Endodermal cell (in vitro differentiated cells): ENCODE data around the gene ID3. TPM values are rescaled to one million over a fixed set of nuclear protein-coding genes. Genes with fewer than 3 reads are reported as not detected.
A peak's percentile ranks its signal among the peaks of the same experiment; 100 is the strongest.

Experiments
- DNase-seq: peaks from one replicate; pipeline ENCODE4 v3.0.0-alpha.2; 2017
- H3K27ac ChIP-seq: 2 replicates; pipeline ENCODE4 v1.5.1; 2013; ENCODE audit warnings: mild to moderate bottlenecking, low read depth, low read length, moderate library complexity
- H3K27me3 ChIP-seq: 2 replicates; pipeline ENCODE4 v1.6.1; 2013; ENCODE audit warnings: mild to moderate bottlenecking, low read length, moderate library complexity; ENCODE audit not compliant: insufficient read depth, control insufficient read depth, poor library complexity, severe bottlenecking
- H3K36me3 ChIP-seq: 2 replicates; pipeline ENCODE4 v1.7.0; 2013; ENCODE audit warnings: mild to moderate bottlenecking, low read length, moderate library complexity; ENCODE audit not compliant: control insufficient read depth, insufficient read depth
- H3K4me1 ChIP-seq: one replicate; pipeline ENCODE4 v1.7.0; 2013; ENCODE audit warnings: low read length; ENCODE audit not compliant: control insufficient read depth, insufficient read depth
- H3K4me3 ChIP-seq: 2 replicates; pipeline ENCODE4 v1.5.1; 2013; ENCODE audit warnings: mild to moderate bottlenecking, low read length, moderate library complexity
- H3K9ac ChIP-seq: 2 replicates; pipeline ENCODE4 v1.6.1; 2013; ENCODE audit warnings: mild to moderate bottlenecking, low read length, moderate library complexity; ENCODE audit not compliant: poor library complexity, severe bottlenecking; ENCODE audit errors: extremely low read depth
- H3K9me3 ChIP-seq: 2 replicates; pipeline ENCODE4 v1.6.1; 2013; ENCODE audit warnings: mild to moderate bottlenecking, low read length, moderate library complexity; ENCODE audit not compliant: control insufficient read depth
- H3K27ac Mint-ChIP-seq: 2 replicates; pipeline ENCODE4 v1.8.0; 2020; ENCODE audit warnings: mixed read lengths
- H3K27me3 Mint-ChIP-seq: 2 replicates; pipeline ENCODE4 v1.8.0; 2021; ENCODE audit warnings: mild to moderate bottlenecking, mixed read lengths; ENCODE audit not compliant: insufficient read depth
- H3K36me3 Mint-ChIP-seq: 2 replicates; pipeline ENCODE4 v1.8.0; 2020; ENCODE audit warnings: low read depth, mixed read lengths
- H3K4me1 Mint-ChIP-seq: 2 replicates; pipeline ENCODE4 v1.8.0; 2020; ENCODE audit warnings: mixed read lengths
- H3K4me3 Mint-ChIP-seq: 2 replicates; pipeline ENCODE4 v1.8.0; 2020; ENCODE audit warnings: mild to moderate bottlenecking, moderate library complexity, mixed read lengths
- H3K9me3 Mint-ChIP-seq: 2 replicates; pipeline ENCODE4 v1.8.0; 2020; ENCODE audit warnings: mild to moderate bottlenecking, mixed read lengths
- WGBS, 2 experiments: methylation state at CpG; one replicate each; pipeline versions ENCODE4 v1.1.5 to v1.1.7; 2013; ENCODE audit warnings: missing lambda C conversion rate in 2 of 2, mixed read lengths in 1 of 2; ENCODE audit not compliant: insufficient coverage in 1 of 2, insufficient read length in 1 of 2; 5-methylcytosine and 5-hydroxymethylcytosine counted together
- total RNA-seq, 2 donors: library from RNA; stranded (reverse); fragmentation: NEBNext Ultra II Directional in 1 of 2; extraction: Animal tissue kit (Norgen Biotek cat#: 25700) in 1 of 2; gene quantifications; 2 replicates in 1 of 2; 3 replicates in 1 of 2; pipeline ENCODE4 v1.2.1, GENCODE V29; 2021
- TF ChIP-seq, protein P1 (sequence below): fragments of 200-600 bp; sonication (generic); conservative IDR thresholded peaks from 2 replicates; pipeline ENCODE4 v1.5.0; 2021; ENCODE audit warnings: antibody characterized with exemption, mild to moderate bottlenecking

Gene ID3
- total RNA-seq, 2 donors from 2014 or later: 281 to 338 TPM

DNA sequence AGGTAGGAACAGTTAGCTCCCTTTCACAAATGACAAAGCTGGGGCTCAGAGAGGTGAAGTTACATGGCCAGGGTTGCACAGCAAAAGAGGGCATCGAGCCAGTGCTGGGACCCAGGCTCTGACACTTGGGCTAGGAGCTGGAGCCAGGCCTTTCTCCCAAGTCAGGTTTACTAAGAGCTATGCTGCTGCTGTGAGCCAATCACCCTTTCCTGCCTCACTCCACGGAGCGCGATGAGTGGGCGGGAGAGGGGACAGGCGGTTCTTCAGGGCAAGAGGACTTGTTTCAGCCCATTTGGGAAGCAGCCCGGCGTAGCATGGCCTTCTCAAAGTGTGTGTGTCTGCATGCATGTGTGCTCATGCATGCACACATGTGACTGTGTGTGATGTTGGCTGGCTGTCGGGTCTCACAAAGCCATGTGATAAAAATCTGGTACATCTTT lies 10.6 kb downstream of the ID3 start:
- H3K9ac ChIP-seq: no peak overlapping the region
- no peaks in the 10 kb centered on the region for H3K9me3 ChIP-seq
- H3K36me3 Mint-ChIP-seq: no peaks in the 10 kb centered on the region
- H3K27ac Mint-ChIP-seq: no peak overlapping the region
- H3K27me3 Mint-ChIP-seq: no peaks in the 10 kb centered on the region
- H3K9me3 Mint-ChIP-seq: no peaks in the 10 kb centered on the region
- H3K27ac ChIP-seq: no peak overlapping the region
- H3K4me1 ChIP-seq: peaks cover under 1% of the 10 kb centered on the region
- peaks cover 25% of the 10 kb centered on the region for H3K4me1 Mint-ChIP-seq
- H3K4me3 ChIP-seq: no peak overlapping the region
- no peaks in the 10 kb centered on the region for H3K27me3 ChIP-seq
- peak; percentile 78 for DNase-seq
- TF ChIP-seq, protein P1, sequence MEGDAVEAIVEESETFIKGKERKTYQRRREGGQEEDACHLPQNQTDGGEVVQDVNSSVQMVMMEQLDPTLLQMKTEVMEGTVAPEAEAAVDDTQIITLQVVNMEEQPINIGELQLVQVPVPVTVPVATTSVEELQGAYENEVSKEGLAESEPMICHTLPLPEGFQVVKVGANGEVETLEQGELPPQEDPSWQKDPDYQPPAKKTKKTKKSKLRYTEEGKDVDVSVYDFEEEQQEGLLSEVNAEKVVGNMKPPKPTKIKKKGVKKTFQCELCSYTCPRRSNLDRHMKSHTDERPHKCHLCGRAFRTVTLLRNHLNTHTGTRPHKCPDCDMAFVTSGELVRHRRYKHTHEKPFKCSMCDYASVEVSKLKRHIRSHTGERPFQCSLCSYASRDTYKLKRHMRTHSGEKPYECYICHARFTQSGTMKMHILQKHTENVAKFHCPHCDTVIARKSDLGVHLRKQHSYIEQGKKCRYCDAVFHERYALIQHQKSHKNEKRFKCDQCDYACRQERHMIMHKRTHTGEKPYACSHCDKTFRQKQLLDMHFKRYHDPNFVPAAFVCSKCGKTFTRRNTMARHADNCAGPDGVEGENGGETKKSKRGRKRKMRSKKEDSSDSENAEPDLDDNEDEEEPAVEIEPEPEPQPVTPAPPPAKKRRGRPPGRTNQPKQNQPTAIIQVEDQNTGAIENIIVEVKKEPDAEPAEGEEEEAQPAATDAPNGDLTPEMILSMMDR: no peak
- 87 to 91% methylated on average over 5 to 9 of the region's 9 CpGs for WGBS, 2 experiments
- H3K4me3 Mint-ChIP-seq: no peak overlapping the region
- H3K36me3 ChIP-seq: no peaks in the 10 kb centered on the region

GRCh38 chr1:23546897-23547584 lies 12.3 kb downstream of the ID3 start:
- Histone ChIP-seq H3K27me3 (no peaks in the 10 kb centered on the region), H3K9me3 (no peaks in the 10 kb centered on the region), H3K9ac (no peak overlapping the region), H3K4me3 (no peak overlapping the region), H3K27ac (no peak overlapping the region), H3K4me1 (no peaks in the 10 kb centered on the region), H3K36me3 (no peaks in the 10 kb centered on the region)
- Mint-ChIP-seq H3K4me3 (no peak overlapping the region), H3K9me3 (no peaks in the 10 kb centered on the region), H3K27me3 (no peaks in the 10 kb centered on the region), H3K27ac (no peak overlapping the region), H3K36me3 (no peaks in the 10 kb centered on the region), H3K4me1 (peaks cover 14% of the 10 kb centered on the region)
- TF ChIP-seq, protein P1: no peak
- DNase-seq: no peak
- 88 to 100% methylated on average over 2 to 6 of the region's 8 CpGs for WGBS, 2 experiments

- no peak overlapping the region for H3K27ac ChIP-seq
- H3K4me1 Mint-ChIP-seq: peaks cover 5% of the 10 kb centered on the region
- H3K9ac ChIP-seq: no peak overlapping the region
- 95 to 98% methylated on average over 7 to 9 of the region's 9 CpGs for whole genome bisulfite sequencing, 2 experiments
- TF ChIP-seq, protein P1: no peak
- no peaks in the 10 kb centered on the region for H3K27me3 Mint-ChIP-seq
- H3K27ac Mint-ChIP-seq: no peak overlapping the region
- no peaks in the 10 kb centered on the region for H3K36me3 Mint-ChIP-seq
- H3K4me3 Mint-ChIP-seq: no peak overlapping the region
- DNase-seq: no peak
- H3K9me3 Mint-ChIP-seq: no peaks in the 10 kb centered on the region
- no peaks in the 10 kb centered on the region for H3K27me3 ChIP-seq
- H3K4me1 ChIP-seq: no peaks in the 10 kb centered on the region
- H3K36me3 ChIP-seq: no peaks in the 10 kb centered on the region
- no peaks in the 10 kb centered on the region for H3K9me3 ChIP-seq
- no peak overlapping the region for H3K4me3 ChIP-seq
Observed at GRCh38 chr1:23545851-23546250, 13.4 kb downstream of the ID3 start.
